Measurements from ENCODE around the gene NAGPA.

- TF ChIP-seq CTCF (IDR thresholded peaks at IDR 0.05; ENCODE audit: poor library complexity, severe bottlenecking) (no peak), EP300 (conservative IDR thresholded peaks at IDR 0.05; ENCODE audit: poor library complexity, severe bottlenecking) (no peak), TAF1 (IDR thresholded peaks at IDR 0.05; ENCODE audit: low read depth) (no peak), MXI1 (conservative IDR thresholded peaks at IDR 0.05; ENCODE audit: poor library complexity, severe bottlenecking) (no peak), EZH2 (IDR thresholded peaks at IDR 0.05; ENCODE audit: borderline replicate concordance, insufficient read depth, low read length, poor library complexity, severe bottlenecking) (no peak), RAD21 (conservative IDR thresholded peaks at IDR 0.05) (no peak), SMC3 (conservative IDR thresholded peaks at IDR 0.05; ENCODE audit: poor library complexity) (no peak)
- TF ChIP-seq, protein P1, sequence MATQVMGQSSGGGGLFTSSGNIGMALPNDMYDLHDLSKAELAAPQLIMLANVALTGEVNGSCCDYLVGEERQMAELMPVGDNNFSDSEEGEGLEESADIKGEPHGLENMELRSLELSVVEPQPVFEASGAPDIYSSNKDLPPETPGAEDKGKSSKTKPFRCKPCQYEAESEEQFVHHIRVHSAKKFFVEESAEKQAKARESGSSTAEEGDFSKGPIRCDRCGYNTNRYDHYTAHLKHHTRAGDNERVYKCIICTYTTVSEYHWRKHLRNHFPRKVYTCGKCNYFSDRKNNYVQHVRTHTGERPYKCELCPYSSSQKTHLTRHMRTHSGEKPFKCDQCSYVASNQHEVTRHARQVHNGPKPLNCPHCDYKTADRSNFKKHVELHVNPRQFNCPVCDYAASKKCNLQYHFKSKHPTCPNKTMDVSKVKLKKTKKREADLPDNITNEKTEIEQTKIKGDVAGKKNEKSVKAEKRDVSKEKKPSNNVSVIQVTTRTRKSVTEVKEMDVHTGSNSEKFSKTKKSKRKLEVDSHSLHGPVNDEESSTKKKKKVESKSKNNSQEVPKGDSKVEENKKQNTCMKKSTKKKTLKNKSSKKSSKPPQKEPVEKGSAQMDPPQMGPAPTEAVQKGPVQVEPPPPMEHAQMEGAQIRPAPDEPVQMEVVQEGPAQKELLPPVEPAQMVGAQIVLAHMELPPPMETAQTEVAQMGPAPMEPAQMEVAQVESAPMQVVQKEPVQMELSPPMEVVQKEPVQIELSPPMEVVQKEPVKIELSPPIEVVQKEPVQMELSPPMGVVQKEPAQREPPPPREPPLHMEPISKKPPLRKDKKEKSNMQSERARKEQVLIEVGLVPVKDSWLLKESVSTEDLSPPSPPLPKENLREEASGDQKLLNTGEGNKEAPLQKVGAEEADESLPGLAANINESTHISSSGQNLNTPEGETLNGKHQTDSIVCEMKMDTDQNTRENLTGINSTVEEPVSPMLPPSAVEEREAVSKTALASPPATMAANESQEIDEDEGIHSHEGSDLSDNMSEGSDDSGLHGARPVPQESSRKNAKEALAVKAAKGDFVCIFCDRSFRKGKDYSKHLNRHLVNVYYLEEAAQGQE (IDR thresholded peaks at IDR 0.05; ENCODE audit: borderline replicate concordance) = no peak
Measured at GRCh38 chr16:5046914-5047313, 13.2 kb upstream of the NAGPA start.
